Non-pigmented ciliary epithelial cell (primary cell): ENCODE measurements around the gene NGFR.

Experiments used
- DNase-seq: peaks from one replicate; pipeline ENCODE4 v3.0.0-alpha.2; 2010; ENCODE audit warnings: low read depth

The NGFR gene

GRCh38 chr17:49469831-49470810 is 25.0 kb upstream of the NGFR start:
- DNase-seq, result no peak

DNA sequence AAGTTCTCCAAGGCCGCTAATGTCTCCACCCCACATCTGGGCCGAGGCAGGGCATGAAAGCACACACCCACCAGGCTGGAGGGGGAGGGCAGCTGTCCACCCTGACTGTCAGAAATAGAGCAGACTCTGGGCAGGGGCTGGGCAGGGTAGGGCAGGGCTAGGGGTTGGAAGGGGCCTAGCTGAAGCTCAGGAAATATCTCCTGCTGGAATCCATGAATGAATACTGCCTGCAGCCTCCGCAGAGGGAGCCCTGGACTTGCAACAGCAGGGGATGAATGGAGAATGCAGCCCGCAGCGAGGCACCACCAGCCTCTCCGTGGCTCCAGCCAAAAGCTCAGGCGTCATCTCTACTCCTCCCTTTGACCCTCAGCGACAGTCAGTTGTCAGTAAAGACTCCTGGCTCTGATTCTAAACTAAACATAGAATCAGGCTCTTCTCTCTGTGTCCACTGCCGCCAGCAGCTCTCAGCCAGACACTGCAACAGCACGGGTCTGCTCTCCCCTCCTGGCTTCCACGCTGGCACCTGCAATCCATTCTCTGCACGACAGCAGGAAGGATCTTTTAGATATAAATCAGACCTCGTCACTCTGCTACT is 23.9 kb upstream of the NGFR start:
- DNase-seq, result no peak

DNA sequence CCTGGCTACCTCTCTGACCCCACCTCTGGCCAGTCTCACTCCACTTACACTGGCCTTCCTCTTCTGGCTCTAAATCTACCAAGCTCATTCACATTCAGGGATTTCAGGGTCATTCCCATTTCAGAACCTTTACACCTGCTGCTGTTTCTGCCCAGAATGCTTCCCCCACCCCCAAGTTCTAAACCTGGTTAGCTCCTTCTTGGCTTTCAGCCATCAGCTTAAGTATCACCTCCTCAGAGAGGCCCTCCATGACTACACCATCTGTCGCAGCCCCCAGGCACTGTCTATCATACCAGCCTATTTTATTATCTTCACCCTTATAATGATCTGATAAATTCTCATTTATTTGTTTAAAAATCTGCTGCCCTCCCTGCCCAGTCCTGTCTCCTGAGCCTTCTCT is 23.3 kb upstream of the NGFR start:
- no peak for DNase-seq

GRCh38 chr17:49472527-49472926 is 22.6 kb upstream of the NGFR start:
- DNase-seq, result no peak

- no peak for DNase-seq
Observed at GRCh38 chr17:49473900-49474751, 21.0 kb upstream of the NGFR start.

GRCh38 chr17:49477709-49478108 is 17.4 kb upstream of the NGFR start:
- DNase-seq, result no peak

- DNase-seq, result no peak
Observed at GRCh38 chr17:49480836-49481615, 14.1 kb upstream of the NGFR start.

DNA sequence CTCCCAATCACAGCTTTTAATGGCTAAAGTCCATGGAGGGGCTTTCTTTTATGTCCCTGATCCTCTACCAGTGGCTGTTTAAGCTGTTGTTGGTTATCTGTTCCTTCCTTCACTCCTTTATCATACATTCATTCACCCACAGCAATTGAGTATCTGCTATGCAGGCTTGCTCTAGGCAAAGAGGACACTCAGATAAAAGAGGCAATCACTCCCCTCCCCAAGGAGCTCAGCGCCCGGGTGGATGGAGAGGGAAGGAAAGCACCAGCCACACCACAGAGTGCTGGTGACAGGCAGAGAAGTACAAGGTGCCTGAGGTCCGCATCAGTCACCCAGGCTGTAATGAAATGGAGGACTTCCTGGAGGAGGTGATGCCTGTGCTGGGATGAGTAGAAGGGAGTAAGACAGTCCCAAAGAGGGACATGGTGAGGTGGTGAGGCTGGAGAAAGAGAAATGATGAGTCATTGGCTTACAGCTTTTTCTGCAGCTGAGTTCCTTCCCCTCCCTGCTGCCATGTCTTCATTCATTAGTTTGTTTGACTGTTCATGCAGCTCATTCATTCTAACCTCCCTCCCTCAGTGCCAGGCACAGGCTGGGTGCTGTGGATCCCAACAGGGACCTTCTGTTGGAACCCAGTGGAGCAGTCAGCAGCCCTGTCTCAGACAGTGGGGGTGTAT is 12.8 kb upstream of the NGFR start:
- DNase-seq, result no peak

DNA sequence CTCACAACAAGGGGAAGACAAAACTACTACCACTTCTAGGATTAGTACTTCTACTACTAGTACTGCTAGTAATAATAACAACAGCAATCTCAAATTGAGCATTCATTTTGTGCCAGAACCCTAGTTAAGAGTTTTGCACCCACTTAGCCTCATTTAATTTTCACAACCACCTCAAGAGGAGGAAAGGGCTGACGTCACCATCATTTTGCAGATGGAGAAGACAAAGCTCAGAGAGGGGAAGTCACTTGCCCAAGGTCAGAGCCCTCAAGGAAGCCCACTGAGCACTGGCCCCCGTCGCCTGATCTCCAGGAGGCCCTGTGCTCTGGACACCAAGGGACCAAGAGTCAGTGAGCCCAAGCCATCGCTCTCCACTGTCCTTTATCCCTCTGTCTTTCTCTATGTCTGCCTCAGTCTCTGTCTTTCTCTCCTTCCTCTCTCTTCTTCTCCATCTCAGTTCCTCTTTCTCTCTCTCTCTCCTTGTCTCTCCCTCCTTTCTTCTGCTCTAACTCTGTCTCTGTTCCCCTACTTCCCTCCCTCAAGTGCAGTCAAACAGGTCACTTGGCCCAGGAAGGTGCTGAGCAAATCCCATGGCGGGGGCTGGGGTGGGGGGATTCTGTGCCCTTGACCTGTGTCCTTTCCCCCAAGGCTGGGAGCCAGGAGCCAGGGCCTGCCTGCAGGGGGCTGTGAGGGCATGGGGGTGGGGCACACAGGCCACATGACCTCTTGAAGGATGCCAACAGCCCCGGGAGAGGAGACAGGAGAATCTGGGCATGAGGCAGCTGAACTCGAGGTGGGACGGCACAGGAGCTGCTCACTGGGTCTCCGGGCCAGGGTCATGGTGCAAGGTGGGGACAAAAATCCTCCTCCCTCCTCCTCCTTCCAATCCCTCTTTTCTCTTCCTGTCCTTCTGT is 11.2 kb upstream of the NGFR start:
- DNase-seq, result no peak

DNA sequence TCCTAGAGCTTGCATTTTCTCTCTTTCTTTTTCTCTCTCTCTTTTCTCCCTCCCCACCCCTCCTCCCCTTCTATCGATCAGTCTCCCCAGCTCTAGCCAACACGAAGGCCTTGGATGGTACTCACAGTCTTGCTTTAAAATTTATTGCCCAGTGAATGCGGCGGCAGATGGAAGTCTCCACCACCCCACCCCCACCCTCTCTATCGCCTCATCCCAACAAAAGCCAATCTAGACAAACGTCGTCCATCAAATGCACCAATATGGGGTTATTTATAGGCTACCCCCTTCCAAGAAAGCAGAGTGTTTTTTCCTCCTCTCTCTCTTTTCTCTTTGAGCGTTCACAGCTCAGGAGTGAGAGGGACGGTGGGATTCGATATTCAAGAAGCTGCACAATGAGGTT is 10.5 kb upstream of the NGFR start:
- no peak for DNase-seq

- DNase-seq, result no peak
Observed at GRCh38 chr17:49486012-49486641, 9.0 kb upstream of the NGFR start.

- DNase-seq, result no peak
Observed at GRCh38 chr17:49487183-49487582, 7.9 kb upstream of the NGFR start.

- no peak for DNase-seq
Observed at GRCh38 chr17:49488612-49489011, 6.5 kb upstream of the NGFR start.

DNA sequence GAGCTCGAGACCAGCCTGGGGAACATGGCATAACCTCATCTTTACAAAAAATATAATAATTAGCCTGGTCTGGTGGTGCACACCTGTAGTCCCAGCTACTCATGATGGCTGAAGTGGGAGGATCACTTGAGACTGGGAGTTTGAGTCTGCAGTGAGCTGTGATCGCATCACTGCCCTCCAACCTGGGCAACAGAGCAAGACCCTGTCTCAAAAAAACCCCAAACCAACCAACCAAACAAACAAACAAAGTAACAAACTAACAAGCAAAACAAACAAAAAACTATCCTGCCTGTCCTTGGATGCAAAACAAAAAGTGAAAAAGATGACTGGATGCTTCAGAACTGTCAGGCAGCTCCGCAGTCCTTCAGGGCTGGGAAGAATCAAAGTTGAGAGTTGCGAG is 5.7 kb upstream of the NGFR start:
- DNase-seq, result no peak

DNA sequence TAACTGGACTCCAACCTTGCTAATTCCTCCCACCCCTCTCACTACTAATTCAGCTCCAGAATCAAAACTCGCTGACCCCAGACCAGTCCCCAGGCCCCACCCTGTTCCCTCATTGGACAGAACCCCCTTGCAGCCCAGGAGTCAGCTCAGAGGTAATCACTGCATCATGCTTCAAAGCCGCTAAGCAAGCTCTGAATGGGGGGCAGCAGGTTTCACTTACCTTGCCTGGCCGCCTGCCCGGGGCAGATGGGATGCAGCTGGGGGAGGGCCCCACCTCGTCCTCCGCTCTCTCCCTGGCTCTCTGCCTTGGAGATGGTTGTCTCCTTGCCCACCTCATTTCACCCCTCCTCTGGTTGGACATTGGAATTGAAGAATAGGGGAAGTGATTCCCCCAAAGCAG is 4.8 kb upstream of the NGFR start:
- no peak for DNase-seq

DNA sequence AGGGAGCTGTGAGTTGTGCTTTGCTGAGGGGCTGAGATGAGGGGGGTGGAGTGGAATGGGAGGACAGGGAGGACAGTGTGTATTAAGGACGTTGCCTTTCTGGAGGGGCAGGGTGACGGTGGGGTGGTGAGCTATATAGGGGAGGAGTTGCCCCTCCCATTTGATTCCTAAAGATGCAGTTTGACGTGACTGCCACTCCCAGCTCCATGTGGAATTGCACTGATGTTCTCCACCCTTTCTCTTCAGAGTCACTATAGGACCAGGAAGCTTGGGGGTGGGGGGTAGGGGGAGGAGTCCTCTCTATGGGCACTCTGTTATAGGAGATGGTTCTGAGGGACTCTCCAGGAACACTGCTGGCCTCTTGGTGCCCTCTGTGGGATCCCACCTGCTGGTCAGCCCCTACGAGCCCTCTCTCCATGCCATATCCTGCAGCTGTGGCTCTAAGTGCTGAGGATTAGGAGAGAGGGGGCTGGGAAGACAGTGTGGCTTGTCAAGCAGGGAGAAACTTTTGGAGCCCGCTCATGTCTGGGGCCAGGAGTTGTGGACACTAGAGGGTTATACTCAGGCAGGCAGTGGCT is 3.8 kb upstream of the NGFR start:
- DNase-seq, result no peak

- DNase-seq, result no peak
Observed at GRCh38 chr17:49494399-49494985, 601 bp upstream of the NGFR start.

- no peak for DNase-seq
Observed at GRCh38 chr17:49495842-49496182, 719 bp downstream of the NGFR start.
